NCI-H460 (cell line): ENCODE data around the gene PRPSAP2. TPM values are rescaled to one million over a fixed set of nuclear protein-coding genes. Genes with fewer than 3 reads are reported as not detected.
"Not testable (repeated sequence)": the region's sequence is repeated elsewhere in the genome, so short reads cannot be mapped to it uniquely, and the experiment has no call there.

ENCODE experiments used
- DNase-seq: peaks from one replicate; pipeline ENCODE4 v3.0.0-alpha.2; 2016; ENCODE audit warnings: low read depth; ENCODE audit errors: extremely low read depth
- total RNA-seq: library from RNA; depleted of rRNA; stranded (reverse); fragments of >200 nt; shearing (Covaris generic); gene quantifications from 2 replicates; pipeline ENCODE4 v1.2.3, GENCODE V29; 2014

PRPSAP2 gene
- total RNA-seq, 1 experiment from 2014 or later: 78.8 TPM

- DNase-seq: no peak
Observed at GRCh38 chr17:18937981-18938691, 80.2 kb downstream of the PRPSAP2 start.

DNA sequence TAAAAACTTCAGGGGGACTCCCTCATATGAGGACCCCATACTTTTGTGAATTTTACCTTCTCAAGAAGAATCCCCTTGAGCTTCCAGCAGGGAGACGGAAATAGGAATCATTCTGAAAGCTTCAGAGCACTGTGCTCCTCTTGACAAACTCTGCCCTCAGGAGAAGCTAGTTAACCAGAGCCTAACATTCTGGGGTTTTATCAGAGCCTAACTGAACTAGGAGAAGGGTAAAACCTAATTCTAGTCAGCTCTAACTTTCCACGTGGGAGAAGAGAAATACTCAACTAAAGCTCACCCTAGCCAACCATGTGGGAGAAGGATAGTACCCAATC lies 80.7 kb downstream of the PRPSAP2 start:
- DNase-seq: no peak

- no peak for DNase-seq
Observed at GRCh38 chr17:18944646-18945045, 86.7 kb downstream of the PRPSAP2 start.

DNA sequence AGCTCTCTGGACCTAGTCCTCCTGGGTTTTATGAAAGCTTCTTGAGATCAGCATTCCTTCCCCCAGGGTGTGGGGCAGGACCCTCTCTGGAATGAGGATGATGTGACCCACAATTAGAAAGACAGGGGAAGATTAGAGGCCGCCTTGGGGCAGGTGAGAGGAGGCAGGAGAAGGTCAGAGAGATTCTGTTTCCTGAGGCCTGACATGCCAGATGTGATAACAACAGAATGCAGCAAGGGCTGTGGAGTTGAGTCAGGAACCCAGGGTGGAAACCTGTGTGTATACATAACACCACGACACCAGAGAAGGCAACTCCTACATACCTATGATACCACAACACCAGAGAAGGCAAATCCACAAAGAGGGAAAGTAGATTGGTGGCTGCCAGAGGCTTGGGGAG lies 88.6 kb downstream of the PRPSAP2 start:
- no peak for DNase-seq

- DNase-seq: no peak
Observed at GRCh38 chr17:18947866-18948265, 89.9 kb downstream of the PRPSAP2 start.

GRCh38 chr17:18948476-18949006 lies 90.6 kb downstream of the PRPSAP2 start:
- DNase-seq: no peak

DNA sequence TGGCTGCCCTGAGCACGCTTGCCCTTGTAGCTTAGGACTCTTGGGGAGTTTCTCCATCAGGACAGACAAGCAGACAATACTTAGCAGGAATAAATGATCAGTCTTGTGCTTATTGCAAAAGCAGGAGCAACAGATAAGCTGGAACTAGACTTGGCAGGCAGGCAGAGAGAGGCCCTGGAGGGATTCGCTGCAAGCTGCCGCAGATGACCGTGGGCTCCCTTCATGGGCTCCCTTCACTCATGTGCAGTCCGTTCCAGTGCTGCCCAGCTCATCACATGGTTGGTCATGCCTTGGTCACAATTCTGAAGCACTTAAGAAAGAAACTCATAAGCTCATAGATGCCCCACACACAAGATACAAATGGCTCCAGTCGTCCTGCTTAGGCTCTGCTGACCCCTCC lies 91.6 kb downstream of the PRPSAP2 start:
- no peak for DNase-seq

DNA sequence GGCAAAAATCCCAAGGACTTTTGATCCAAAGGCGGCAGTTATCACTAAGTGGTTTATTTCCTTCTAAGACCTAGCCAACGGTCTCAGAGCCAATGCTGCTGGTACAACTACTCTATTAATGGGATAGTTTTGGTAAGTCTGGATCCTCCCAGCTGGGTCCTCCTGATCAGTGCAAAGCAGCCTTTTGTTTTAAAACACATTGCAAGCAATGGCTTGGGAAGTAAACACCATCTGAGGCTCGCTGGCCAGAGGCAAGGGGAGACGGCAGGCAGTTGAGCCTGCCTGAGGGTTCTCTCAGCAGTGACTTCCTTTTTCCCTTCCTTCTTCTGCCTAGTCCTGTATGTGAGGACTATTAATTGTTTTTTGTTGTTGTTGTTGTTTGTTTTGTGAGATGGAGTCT lies 92.4 kb downstream of the PRPSAP2 start:
- DNase-seq: no peak

DNA sequence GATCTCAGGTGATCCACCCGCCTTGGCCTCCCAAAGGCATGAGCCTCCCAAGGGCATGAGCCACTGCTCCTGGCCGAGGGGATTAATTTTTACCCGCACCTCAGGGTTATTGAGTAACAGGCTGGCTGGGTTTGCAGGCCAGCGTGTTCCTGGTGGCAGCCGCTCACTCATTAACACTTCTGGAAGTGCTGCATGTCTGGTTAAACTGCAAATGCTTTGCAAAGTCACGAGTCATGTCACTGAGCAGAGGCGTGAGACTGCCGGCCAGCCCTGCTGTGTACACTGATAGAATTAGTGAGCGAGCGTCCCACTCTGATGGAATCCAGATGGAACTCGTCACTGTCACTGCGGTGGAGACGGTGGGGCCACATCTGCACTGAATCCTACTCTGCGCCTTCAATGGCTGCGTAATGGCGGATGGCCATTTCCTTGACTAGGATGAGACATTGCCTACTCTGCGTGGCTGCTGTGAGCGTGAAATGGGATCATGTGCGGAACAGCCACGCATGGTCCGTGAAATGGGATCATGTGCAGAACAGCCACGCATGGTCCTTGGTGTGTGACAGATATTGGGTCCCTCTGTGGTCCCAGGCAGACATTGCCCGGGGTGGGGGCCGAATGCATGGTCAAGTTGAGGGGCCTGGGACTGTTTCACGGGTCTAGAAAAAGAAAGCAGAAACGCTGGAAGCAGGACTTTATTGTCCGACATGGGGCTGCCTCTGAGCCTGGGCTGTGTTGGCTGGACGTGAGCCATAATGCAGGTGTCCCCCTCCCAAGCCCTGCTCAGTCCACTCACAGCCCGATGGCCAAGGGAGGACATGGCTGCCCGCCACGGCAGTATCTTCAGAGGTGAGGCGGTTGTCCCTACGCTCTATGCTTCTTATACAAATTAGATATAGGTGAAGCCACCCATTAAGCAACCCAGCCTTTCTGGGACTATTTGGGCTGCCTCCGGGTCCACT lies 93.3 kb downstream of the PRPSAP2 start:
- no peak for DNase-seq

DNA sequence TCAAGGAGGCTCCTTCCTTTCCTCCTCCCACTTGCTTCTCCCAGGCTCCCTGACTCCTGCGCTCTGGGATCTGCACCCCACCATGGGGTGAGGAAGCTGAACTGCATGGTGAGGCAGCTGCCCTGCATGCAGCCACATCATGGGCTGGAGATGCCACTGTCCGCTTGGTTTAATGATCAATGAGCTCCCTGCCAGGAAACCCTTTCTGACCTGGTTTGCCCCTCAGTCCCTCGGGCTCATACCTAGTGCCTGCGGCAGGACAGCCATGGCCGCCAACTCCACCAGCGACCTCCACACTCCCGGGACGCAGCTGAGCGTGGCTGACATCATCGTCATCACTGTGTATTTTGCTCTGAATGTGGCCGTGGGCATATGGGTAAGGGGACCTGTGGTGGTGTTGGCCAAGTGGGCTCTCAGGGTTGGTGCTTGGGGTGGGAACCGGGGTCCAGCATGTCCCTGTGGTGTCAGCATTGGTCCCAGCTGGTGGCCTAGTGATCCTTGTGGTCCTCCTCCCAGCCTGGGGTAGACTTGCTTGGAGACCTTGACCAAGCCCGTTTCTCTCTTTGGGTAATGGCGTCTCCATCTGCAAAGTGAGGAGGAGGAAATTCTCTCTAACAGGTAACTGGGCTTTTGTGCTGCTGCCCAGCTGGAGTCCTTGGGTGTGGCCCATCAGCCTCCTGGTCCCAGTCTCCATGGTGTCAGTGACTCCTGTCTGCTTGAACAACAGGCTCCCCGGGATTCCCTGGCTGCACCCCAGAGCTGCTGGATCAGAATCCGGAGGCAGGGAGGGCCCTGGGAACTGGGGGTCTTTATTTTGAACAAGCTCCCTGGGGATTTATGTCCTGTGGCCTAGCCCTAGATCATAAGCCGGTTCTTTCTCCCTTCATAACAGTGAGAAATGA lies 94.3 kb downstream of the PRPSAP2 start, which contains the start of gene SLC5A10:
Gene SLC5A10 (plus strand): TSS at position 225 of the 902 bp plus-strand sequence. CDS start 41 bp downstream, at position 266.
- DNase-seq: no peak

DNA sequence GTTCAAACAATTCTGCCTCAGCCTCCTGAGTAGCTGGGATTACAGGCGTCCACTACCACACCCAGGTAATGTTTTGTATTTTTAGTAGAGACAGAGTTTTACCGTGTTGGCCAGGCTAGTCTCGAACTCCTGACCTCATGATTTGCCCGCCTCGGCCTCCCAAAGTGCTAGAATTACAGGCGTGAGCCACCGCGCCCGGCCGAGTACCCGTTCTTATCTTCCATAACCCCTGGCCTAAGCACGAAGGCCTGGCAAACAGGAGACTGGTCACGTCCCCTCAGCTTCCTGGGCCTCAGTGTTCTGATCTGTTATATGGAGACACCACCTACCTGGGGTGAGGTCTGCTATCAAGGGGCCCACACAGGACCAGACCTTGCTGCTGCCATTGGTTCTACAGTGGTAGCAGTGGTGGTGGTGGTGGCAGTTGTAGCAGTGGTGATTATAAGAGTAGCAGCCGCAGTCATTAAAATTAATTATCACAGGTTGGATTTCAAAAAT lies 95.3 kb downstream of the PRPSAP2 start:
- no peak for DNase-seq

DNA sequence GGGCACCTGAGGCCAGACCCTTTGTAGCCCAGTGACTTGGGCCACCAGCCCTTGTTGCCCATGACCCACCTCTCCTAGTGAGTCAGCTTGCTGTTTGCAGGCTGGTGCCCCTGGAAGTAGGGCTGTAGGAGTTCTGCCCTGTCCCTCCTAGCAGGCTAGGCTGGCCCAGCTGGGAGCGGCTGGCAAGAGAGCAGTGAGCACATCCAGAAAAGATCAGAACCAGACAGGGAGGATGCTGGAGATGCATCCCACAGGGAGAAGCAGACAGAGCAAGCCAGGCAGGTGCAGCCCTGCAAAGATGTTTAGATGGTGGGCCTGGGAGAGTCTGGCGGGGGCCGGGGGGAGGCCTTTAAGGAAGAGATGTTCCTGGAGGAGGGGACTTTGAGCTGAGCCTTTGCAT lies 96.4 kb downstream of the PRPSAP2 start:
- DNase-seq: no peak

DNA sequence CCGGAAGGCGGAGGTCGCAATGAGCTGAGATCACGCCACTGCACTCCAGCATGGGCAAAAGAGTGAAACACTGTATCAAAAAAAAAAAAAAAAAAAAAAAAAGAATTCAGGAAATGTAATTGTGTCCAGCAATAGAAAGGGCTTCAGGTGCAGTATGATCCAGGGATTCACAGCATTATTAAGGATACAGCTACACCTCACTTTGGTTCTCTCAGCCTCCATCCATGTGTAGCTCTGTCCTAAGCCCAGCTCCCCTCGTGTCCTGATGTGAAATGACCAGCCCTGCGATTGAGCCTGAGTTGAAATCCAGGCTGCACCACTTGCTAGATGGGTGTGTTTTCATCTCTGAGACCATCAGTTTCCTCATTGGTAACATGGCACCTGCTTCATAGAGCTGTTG lies 97.1 kb downstream of the PRPSAP2 start:
- DNase-seq: no peak

- not testable (repeated sequence) for DNase-seq
Observed at GRCh38 chr17:18956021-18956420, 98.1 kb downstream of the PRPSAP2 start.

- no peak for DNase-seq
Observed at GRCh38 chr17:18956581-18956980, 98.7 kb downstream of the PRPSAP2 start.

GRCh38 chr17:18957831-18958230 lies 99.9 kb downstream of the PRPSAP2 start:
- DNase-seq: no peak

- DNase-seq: no peak
Observed at GRCh38 chr17:18958611-18959010, 100.7 kb downstream of the PRPSAP2 start.

DNA sequence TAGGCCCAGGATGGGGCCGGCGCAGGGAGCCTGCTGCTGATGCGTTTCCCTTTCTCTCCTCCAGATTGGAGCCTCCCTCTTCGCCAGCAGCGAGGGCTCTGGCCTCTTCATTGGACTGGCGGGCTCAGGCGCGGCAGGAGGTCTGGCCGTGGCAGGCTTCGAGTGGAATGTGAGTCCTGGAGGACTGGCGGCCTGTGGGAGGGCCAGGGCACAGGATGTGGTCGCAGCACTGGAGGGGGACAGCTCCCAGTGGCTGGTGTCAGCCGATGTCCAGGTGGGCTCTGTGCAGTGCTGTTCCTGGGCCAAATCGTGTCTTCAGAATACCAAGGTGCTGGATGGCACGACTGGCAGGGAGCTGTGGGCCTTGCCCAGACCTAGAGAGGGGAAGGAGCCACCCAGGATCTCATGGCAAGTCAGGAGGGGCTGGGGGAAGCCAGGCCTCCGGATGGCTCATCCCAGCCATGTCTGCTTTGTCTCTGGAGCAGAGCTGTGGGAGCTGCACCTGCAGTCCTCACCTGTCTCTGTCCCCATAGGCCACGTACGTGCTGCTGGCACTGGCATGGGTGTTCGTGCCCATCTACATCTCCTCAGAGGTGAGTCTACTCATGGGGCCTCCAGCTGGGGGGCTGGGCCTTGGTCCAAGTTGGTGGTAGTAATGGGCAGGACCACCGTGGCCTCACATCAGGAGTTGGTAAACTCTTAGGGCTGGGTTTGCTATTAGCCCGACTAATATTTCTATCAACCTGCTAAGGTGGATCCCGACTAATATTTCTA lies 101.3 kb downstream of the PRPSAP2 start:
- no peak for DNase-seq

- DNase-seq: no peak
Observed at GRCh38 chr17:18959845-18960240, 101.9 kb downstream of the PRPSAP2 start.

- DNase-seq: no peak
Observed at GRCh38 chr17:18960241-18960665, 102.3 kb downstream of the PRPSAP2 start.
